ENCODE results near the gene DOK3. TPM values are rescaled to one million over a fixed set of nuclear protein-coding genes. Genes with fewer than 3 reads are reported as not detected.

Gene DOK3
- total and polyA plus RNA-seq, 7 donors = 3.0 to 20.2 (median 7.1) TPM

DNA sequence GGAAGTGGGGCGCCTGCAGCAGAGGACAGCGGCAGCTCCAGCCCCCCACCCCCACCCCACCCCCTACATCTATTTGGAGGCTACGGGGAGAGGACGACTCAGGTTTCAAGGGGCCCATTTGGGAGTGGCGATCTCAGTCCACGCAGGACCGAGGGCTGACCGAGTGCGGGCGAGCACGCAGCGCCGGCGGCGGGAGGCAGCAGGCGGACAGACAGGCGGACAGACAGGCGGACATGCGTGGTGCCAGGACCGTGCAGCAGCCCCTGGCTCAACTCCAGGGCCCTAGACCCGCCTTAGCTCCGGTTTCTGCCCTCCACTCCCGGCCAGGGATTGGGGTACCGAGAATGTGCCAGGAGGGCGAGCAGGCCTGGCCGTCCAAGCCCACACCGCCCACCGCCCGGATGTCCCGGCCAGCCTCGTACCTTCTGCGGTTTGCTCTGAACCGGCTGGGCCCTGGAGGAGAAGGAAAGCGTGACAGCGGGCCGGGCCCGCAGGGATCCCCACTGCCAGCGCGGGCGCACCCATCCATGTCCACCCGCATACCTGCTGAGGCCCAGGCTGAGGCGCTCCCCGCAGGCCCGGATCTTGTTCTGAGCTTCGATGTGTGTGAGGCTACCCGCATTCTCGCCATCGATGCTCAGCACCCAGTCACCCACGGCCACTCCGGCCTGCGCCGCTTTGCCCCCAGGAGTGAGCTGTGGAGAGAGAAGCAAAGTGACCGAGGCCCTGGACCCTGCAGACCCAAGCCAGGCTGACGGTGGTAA is 17.5 kb downstream of the DOK3 start:
- TF ChIP-seq EP300 (IDR thresholded peaks at IDR 0.05) (no peak), POLR2A (IDR thresholded peaks at IDR 0.05) (no peak), POLR2AphosphoS5 (IDR thresholded peaks at IDR 0.05) (peak in 1 of 4 donors; percentile 15), CTCF (IDR thresholded peaks at IDR 0.05) (no peak)
- 92 to 94% methylated on average over 54 of the region's 54 CpGs for WGBS, 2 donors
- peaks cover 0 to 95% (median 85%) of the 10 kb centered on the region in 4 donors for H3K4me1 ChIP-seq
- intact Hi-C loops (cut with DNase I) = no loop called here
- H3K36me3 ChIP-seq = peaks cover 43 to 67% (median 56%) of the 10 kb centered on the region in 4 donors
- peak overlapping the region in 3 of 4 donors; percentile 66 to 92 (median 81) for H3K4me3 ChIP-seq
- peak overlapping the region; percentile 95 to 99 (median 97) for H3K27ac ChIP-seq
- H3K9me3 ChIP-seq = no peaks in the 10 kb centered on the region
- no peak for DNase-seq
- no peaks in the 10 kb centered on the region for H3K27me3 ChIP-seq

DNA sequence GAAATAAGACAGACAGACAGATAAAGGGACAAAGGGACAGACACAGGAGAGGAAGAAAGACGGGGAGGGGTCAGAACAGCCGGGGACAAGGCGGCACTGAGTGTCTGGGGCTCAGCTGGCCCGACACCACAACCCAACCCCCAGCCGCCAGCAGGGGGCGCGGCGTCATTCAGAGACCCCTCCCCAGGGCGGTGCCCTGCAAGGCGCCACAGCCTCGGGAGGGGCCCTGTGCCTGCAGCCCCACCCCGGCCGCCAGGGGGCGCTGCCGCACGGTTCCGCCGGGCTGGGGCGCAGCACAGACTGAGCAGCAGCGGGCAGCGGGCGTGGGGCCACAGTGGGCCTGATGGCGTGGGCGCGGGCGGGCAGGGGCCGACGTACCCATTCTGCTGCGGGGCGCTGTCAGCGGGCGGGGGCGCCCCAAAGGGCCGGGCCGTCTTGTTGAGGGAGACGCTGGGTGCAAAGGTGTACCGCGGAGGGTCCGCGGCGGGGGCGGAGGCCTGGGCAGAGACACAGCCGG is 18.1 kb downstream of the DOK3 start:
- WGBS, 2 donors = 49 to 74% methylated on average over 43 of the region's 43 CpGs
- TF ChIP-seq EP300 (IDR thresholded peaks at IDR 0.05) (no peak), CTCF (IDR thresholded peaks at IDR 0.05) (peak; percentile 59 to 95 (median 80)), POLR2AphosphoS5 (IDR thresholded peaks at IDR 0.05) (no peak), POLR2A (IDR thresholded peaks at IDR 0.05) (no peak)
- peak overlapping the region in 3 of 4 donors; percentile 66 to 92 (median 81) for H3K4me3 ChIP-seq
- peaks cover 44 to 74% (median 59%) of the 10 kb centered on the region in 4 donors for H3K36me3 ChIP-seq
- H3K4me1 ChIP-seq = peaks cover 0 to 97% (median 86%) of the 10 kb centered on the region in 4 donors
- intact Hi-C loops (cut with DNase I) = no loop called here
- peak overlapping the region; percentile 95 to 99 (median 97) for H3K27ac ChIP-seq
- H3K27me3 ChIP-seq = no peaks in the 10 kb centered on the region
- no peaks in the 10 kb centered on the region for H3K9me3 ChIP-seq
- DNase-seq = no peak

GRCh38 chr5:177490992-177491391 is 18.6 kb downstream of the DOK3 start:
- WGBS, 2 donors = 79 to 91% methylated on average over 16 of the region's 16 CpGs
- Histone ChIP-seq H3K4me3 (peak overlapping the region in 1 of 4 donors; percentile 92), H3K36me3 (peaks cover 44 to 78% (median 61%) of the 10 kb centered on the region in 4 donors), H3K27me3 (no peaks in the 10 kb centered on the region), H3K9me3 (no peaks in the 10 kb centered on the region), H3K4me1 (peaks cover 0 to 97% (median 86%) of the 10 kb centered on the region in 4 donors), H3K27ac (peak overlapping the region; percentile 95 to 99 (median 97))
- intact Hi-C loops (cut with DNase I) = no loop called here
- no peak for DNase-seq
- TF ChIP-seq CTCF (IDR thresholded peaks at IDR 0.05) (no peak), EP300 (IDR thresholded peaks at IDR 0.05) (no peak)

GRCh38 chr5:177490311-177490991 is 19.2 kb downstream of the DOK3 start:
- Histone ChIP-seq H3K27ac (peak overlapping the region; percentile 95 to 99 (median 97)), H3K36me3 (peaks cover 44 to 83% (median 66%) of the 10 kb centered on the region in 4 donors), H3K27me3 (no peaks in the 10 kb centered on the region), H3K4me3 (peak overlapping the region in 1 of 4 donors; percentile 92), H3K4me1 (peaks cover 0 to 97% (median 87%) of the 10 kb centered on the region in 4 donors), H3K9me3 (no peaks in the 10 kb centered on the region)
- TF ChIP-seq CTCF (IDR thresholded peaks at IDR 0.05) (no peak), POLR2AphosphoS5 (IDR thresholded peaks at IDR 0.05) (peak in 2 of 4 donors; percentile 44 to 59)
- peak; percentile 90 for DNase-seq
- 86 to 87% methylated on average over 15 of the region's 15 CpGs for WGBS, 2 donors
- intact Hi-C loops (cut with DNase I) = no loop called here
